Common myeloid progenitor, CD34-positive (primary cell): ENCODE measurements around the gene ENTPD1.
A peak's percentile ranks its signal among the peaks of the same experiment; 100 is the strongest.

Source experiments
- CTCF ChIA-PET: fragments of 350-600 bp; sonication (Branson Sonifier 250); formaldehyde crosslinking; loops from one replicate; lab custom pipeline; 2021; ENCODE audit warnings: antibody characterized with exemption; lab: Charles Lee
- POLR2A ChIA-PET: fragments of 350-600 bp; sonication (Branson Sonifier 250); formaldehyde crosslinking; loops from one replicate; lab custom pipeline; 2021; ENCODE audit warnings: antibody characterized with exemption; lab: Charles Lee
- DNase-seq, 3 donors: peaks; one replicate each; pipeline versions ENCODE4 v3.0.0 to v3.0.0-alpha.2; 2013
- H3K27ac ChIP-seq, 2 experiments: 1 replicate in 1 of 2; 2 replicates in 1 of 2; pipeline ENCODE4 v1.7.0; 2013; ENCODE audit warnings: inconsistent platforms in 2 of 2, low read length in 2 of 2, mild to moderate bottlenecking in 2 of 2, low read depth in 1 of 2, moderate library complexity in 1 of 2; ENCODE audit not compliant: severe bottlenecking in 2 of 2, insufficient read depth in 1 of 2, poor library complexity in 1 of 2
- H3K27me3 ChIP-seq, 5 experiments: replicated peaks in 2 of 5; 1 replicate in 3 of 5; 2 replicates in 2 of 5; pipeline versions ENCODE4 v1.6.1 to v1.7.0; 2013; ENCODE audit warnings: low read length in 4 of 5, mild to moderate bottlenecking in 2 of 5, moderate library complexity in 2 of 5, inconsistent platforms in 1 of 5; ENCODE audit not compliant: insufficient read depth in 5 of 5, control insufficient read depth in 4 of 5
- H3K36me3 ChIP-seq, 4 experiments: 1 replicate in 2 of 4; 2 replicates in 2 of 4; pipeline versions ENCODE4 v1.6.1 to v1.7.0; 2013; ENCODE audit warnings: low read length in 3 of 4, control low read depth in 1 of 4, mild to moderate bottlenecking in 1 of 4; ENCODE audit not compliant: control insufficient read depth in 4 of 4, insufficient read depth in 4 of 4
- H3K4me1 ChIP-seq, 4 experiments: 1 replicate in 3 of 4; 2 replicates in 1 of 4; pipeline versions ENCODE4 v1.6.1 to v1.7.1; 2013; ENCODE audit warnings: low read length in 3 of 4, mild to moderate bottlenecking in 3 of 4, control low read depth in 1 of 4, inconsistent platforms in 1 of 4, moderate library complexity in 1 of 4; ENCODE audit not compliant: control insufficient read depth in 4 of 4, insufficient read depth in 4 of 4; ENCODE audit errors: control extremely low read depth in 1 of 4
- H3K4me3 ChIP-seq, 7 experiments: 1 replicate in 4 of 7; 2 replicates in 3 of 7; pipeline versions ENCODE4 v1.5.1 to v1.7.0; 2013; ENCODE audit warnings: mild to moderate bottlenecking in 7 of 7, low read length in 6 of 7, moderate library complexity in 6 of 7, inconsistent platforms in 2 of 7, low read depth in 2 of 7, control low read depth in 1 of 7; ENCODE audit not compliant: insufficient read depth in 4 of 7, control insufficient read depth in 1 of 7; ENCODE audit errors: extremely low read depth in 1 of 7
- H3K9me3 ChIP-seq, 5 experiments: 1 replicate in 4 of 5; 2 replicates in 1 of 5; pipeline versions ENCODE4 v1.6.1 to v1.7.1; 2013; ENCODE audit warnings: low read length in 4 of 5, mild to moderate bottlenecking in 2 of 5, inconsistent platforms in 1 of 5, low read depth in 1 of 5, moderate library complexity in 1 of 5; ENCODE audit not compliant: control insufficient read depth in 4 of 5, insufficient read depth in 2 of 5; ENCODE audit errors: control extremely low read depth in 1 of 5
- WGBS: methylation state at CpG from one replicate; pipeline ENCODE4 v1.1.5; 2013; ENCODE audit not compliant: insufficient coverage; 5-methylcytosine and 5-hydroxymethylcytosine counted together

The ENTPD1 gene

DNA sequence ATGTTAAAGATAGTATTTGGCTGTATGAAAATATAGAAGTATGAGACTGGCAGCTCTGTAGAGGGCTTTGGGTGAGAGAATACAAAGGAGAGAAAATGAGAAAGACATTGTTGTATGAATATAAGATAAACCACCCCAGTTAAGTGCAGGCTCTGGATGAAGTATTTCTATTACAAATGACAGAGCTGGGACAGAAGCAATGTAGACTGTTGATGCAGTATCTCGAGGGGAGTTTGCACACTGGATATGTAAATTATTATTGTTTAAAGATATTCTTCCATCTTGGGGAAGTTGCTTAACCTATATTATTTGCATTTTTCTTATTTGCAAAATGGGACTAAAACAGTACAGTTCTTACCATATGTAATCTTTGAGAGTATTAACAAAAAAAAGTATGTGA is 31.5 kb downstream of the ENTPD1 start:
- Histone ChIP-seq H3K4me3 (no peak overlapping the region), H3K4me1 (peaks cover 0 to 26% (median 7%) of the 10 kb centered on the region in 4 experiments), H3K36me3 (no peaks in the 10 kb centered on the region), H3K27ac (no peak overlapping the region), H3K27me3 (no peaks in the 10 kb centered on the region), H3K9me3 (no peaks in the 10 kb centered on the region)
- no peak for DNase-seq
- ChIA-PET POLR2A (no interaction called here), CTCF (interaction anchor here (1.2 kb wide), 1 partner anchor 29 kb away, joined by 3 read pairs; no protein-coding TSS in a partner anchor)
- no CpG with 5 or more reads among the region's 1 CpG for WGBS

DNA sequence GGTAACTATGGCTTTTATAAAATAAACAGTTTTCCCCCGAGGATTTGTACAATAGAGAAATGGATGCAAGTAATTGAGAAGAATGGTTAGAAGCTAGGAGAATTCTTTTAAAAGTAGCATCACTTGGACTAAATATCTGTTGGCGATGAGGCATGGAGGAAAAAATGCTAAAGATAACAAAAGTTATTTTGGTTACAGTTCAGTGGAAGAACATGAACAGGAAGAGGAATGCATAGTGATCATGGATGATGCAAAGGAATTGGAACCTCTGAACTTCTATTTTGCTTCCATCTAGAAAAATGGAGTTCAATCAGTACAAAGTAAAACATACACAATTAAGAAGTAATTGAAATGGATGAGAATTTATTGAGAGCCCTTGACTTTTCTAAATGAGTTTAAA is 32.9 kb downstream of the ENTPD1 start:
- H3K9me3 ChIP-seq = no peaks in the 10 kb centered on the region
- no peaks in the 10 kb centered on the region for H3K36me3 ChIP-seq
- H3K27me3 ChIP-seq = no peaks in the 10 kb centered on the region
- ChIA-PET POLR2A (no interaction called here), CTCF (no interaction called here)
- H3K4me3 ChIP-seq = no peak overlapping the region
- no peak overlapping the region for H3K27ac ChIP-seq
- no peak for DNase-seq
- 100% methylated on average over 1 of the region's 2 CpGs for WGBS
- H3K4me1 ChIP-seq = peaks cover 0 to 29% (median 10%) of the 10 kb centered on the region in 4 experiments

DNA sequence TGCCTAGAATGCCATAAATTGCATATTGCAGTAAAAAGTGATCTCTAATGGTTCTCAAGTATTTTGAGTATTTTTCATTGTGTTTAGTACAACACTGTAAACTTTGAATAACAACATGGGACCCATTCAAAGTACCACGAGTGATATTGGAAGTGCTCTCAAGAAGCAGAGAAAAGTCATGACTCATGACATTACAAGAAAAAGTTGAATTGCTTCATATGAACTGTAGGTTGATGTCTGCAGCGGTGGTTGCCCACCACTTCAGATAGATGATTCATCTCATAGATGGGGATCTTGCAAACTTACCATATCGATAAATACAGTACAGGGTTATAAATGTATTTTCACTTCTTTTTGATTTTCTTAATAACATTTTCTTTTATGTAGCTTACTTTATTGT is 33.9 kb downstream of the ENTPD1 start:
- H3K9me3 ChIP-seq = no peaks in the 10 kb centered on the region
- no peak overlapping the region for H3K4me3 ChIP-seq
- ChIA-PET POLR2A (no interaction called here), CTCF (no interaction called here)
- DNase-seq = peak in 1 of 3 donors; percentile 21
- WGBS = 60% methylated on average over 1 of the region's 3 CpGs
- H3K27me3 ChIP-seq = no peaks in the 10 kb centered on the region
- H3K4me1 ChIP-seq = peaks cover 0 to 26% (median 14%) of the 10 kb centered on the region in 4 experiments
- H3K36me3 ChIP-seq = no peaks in the 10 kb centered on the region
- no peak overlapping the region for H3K27ac ChIP-seq

DNA sequence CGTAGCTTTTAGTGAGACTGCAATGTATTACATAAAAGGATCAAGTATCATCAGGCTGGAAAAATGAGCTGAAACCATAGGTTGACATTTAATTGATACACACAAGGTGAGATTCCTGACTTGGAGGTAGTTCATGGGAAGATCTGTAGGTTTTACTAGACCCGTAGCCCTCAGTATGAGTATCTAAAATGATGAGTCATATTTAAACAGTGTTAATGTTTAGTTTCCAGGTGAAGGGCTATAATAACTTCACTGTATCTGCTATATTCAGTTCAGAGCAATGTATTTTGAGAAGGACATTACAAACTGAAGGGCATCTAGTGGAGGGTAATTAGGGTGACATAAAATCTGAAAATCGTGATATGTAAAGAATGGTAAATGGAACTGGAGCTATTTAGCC is 35.0 kb downstream of the ENTPD1 start:
- WGBS = 100% methylated on average over 1 of the region's 3 CpGs
- POLR2A ChIA-PET = no interaction called here
- CTCF ChIA-PET = no interaction called here
- H3K27me3 ChIP-seq = no peaks in the 10 kb centered on the region
- peaks cover 0 to 23% (median 14%) of the 10 kb centered on the region in 4 experiments for H3K4me1 ChIP-seq
- no peak for DNase-seq
- H3K9me3 ChIP-seq = no peaks in the 10 kb centered on the region
- no peak overlapping the region for H3K27ac ChIP-seq
- H3K36me3 ChIP-seq = no peaks in the 10 kb centered on the region
- no peak overlapping the region for H3K4me3 ChIP-seq

DNA sequence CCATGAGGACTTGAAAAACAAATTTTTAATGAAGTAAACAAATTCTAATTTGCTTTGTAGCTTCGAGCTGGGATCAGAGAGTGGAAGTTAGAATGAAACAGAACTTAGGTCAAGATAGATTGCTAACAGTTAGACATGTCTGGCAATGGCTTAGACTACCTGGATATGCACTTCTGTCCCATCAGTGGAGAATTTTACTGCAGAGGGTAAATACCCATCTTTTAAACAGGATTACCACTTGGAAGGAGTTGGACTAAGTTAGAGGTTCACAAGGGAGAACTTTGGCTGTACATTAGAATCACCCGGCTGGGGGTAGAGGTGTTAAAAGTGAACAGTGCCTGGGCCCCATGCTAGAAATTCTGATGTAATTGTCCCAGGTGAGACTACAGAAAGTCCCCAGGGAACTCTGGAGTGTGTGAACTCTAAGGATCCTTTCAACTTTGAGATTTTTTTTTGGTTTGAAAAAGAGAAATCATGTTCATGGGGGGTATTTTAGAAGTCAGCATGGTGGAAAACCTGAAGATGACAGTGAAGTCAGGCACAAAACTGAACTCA is 35.5 kb downstream of the ENTPD1 start:
- CTCF ChIA-PET = no interaction called here
- no peak overlapping the region for H3K27ac ChIP-seq
- no peaks in the 10 kb centered on the region for H3K36me3 ChIP-seq
- no peaks in the 10 kb centered on the region for H3K9me3 ChIP-seq
- POLR2A ChIA-PET = no interaction called here
- peaks cover 0 to 23% (median 14%) of the 10 kb centered on the region in 4 experiments for H3K4me1 ChIP-seq
- DNase-seq = no peak
- H3K27me3 ChIP-seq = no peaks in the 10 kb centered on the region
- H3K4me3 ChIP-seq = no peak overlapping the region
- WGBS = 78% methylated on average over 2 of the region's 2 CpGs

DNA sequence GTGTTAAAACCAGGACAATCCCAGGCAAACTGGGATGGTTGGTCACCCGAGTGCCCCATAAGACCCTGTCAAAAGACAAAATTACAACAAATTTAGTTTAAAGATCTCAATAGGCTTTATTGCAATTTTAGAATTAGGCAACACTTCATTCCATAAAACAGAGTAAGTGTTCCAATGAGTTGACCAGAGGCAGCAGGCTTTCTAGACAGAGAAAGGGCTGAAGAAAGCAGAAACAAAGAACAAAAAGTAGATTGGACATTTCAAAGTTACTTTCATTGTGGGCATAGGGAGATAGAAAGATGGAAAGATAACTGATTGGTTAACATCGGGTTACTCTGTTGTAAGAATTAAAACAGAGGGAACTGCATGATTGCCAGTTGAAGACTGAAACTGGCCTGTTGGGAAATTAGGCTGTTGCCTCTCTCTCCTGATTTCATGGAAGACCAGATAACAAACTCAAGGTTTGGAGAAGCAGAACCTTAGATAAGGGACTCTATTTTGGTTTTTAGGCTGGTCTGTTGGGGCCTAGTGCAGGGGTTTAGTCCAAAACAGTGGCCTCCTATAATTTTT is 36.3 kb downstream of the ENTPD1 start:
- H3K4me1 ChIP-seq = peaks cover 0 to 23% (median 13%) of the 10 kb centered on the region in 4 experiments
- DNase-seq = no peak
- H3K36me3 ChIP-seq = no peaks in the 10 kb centered on the region
- CTCF ChIA-PET = no interaction called here
- POLR2A ChIA-PET = no interaction called here
- no peak overlapping the region for H3K27ac ChIP-seq
- no peaks in the 10 kb centered on the region for H3K27me3 ChIP-seq
- WGBS = 100% methylated on average over 1 of the region's 2 CpGs
- H3K9me3 ChIP-seq = no peaks in the 10 kb centered on the region
- no peak overlapping the region for H3K4me3 ChIP-seq

DNA sequence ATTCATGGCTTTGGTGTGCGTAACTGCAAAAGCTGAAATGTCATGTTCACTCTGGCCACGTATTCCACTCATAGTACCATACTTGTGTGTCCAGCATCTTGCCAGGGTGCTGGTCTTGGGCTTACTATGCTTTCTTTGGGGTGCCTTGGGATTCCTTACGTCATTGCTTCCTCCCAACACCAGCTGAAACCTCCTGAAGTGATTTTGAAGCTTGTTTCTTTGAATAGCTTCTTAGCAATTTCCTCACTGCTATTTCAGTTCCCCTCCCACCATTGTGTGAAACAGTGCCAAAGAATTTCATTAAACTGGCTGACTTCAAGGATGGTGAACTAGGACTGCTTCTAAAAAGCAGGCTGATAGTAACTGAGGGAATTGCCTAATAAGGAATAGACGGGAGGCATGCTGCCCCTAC is 36.9 kb downstream of the ENTPD1 start:
- no peak for DNase-seq
- H3K36me3 ChIP-seq = no peaks in the 10 kb centered on the region
- 94% methylated on average over 2 of the region's 4 CpGs for WGBS
- POLR2A ChIA-PET = no interaction called here
- CTCF ChIA-PET = no interaction called here
- H3K27ac ChIP-seq = no peak overlapping the region
- no peaks in the 10 kb centered on the region for H3K27me3 ChIP-seq
- no peak overlapping the region for H3K4me3 ChIP-seq
- peaks cover 0 to 23% (median 13%) of the 10 kb centered on the region in 4 experiments for H3K4me1 ChIP-seq
- no peaks in the 10 kb centered on the region for H3K9me3 ChIP-seq
